ENCODE measurements around the gene NBEAL1.
"Not testable (repeated sequence)": the region's sequence is repeated elsewhere in the genome, so short reads cannot be mapped to it uniquely, and the experiment has no call there.

Gene NBEAL1

GRCh38 chr2:203225423-203226039 is 210.9 kb downstream of the NBEAL1 start:
- Histone ChIP-seq H3K36me3 (ENCODE audit: control insufficient read depth in 2 of 2, insufficient read depth in 1 of 2, low read length in 2 of 2) (peaks cover 0 to 3% of the 10 kb centered on the region in 2 experiments; a peak in 1 of 3 replicates), H3K9me3 (ENCODE audit: control insufficient read depth, insufficient read depth, low read depth, low read length) (no peaks in the 10 kb centered on the region), H3K27ac (ENCODE audit: extremely low read depth, low read depth, low read length) (no peak overlapping the region), H3K4me3 (ENCODE audit: low read depth, low read length) (no peak overlapping the region), H3K4me1 (ENCODE audit: control insufficient read depth, insufficient read depth, low read length) (no peaks in the 10 kb centered on the region)
- TF ChIP-seq CTCF (tag by site-specific recombination; IDR thresholded peaks at IDR 0.05) (0 out of 2 replicates have a peak, but pooled peaks have one; percentile 9), ZNF350 (tag by site-specific recombination; IDR thresholded peaks at IDR 0.05) (no peak), ZNF362 (tag by site-specific recombination; IDR thresholded peaks at IDR 0.05) (no peak), ZNF132 (tag by site-specific recombination; IDR thresholded peaks at IDR 0.05; ENCODE audit: borderline replicate concordance) (no peak), ZNF571 (tag by site-specific recombination; IDR thresholded peaks at IDR 0.05) (no peak), GLI2 (tag by site-specific recombination; IDR thresholded peaks at IDR 0.05; ENCODE audit: borderline replicate concordance, low read depth) (no peak)
- ChIA-PET CTCF (interaction anchor here (0.6 to 2.0 kb wide), 15 partner anchors 10 to 684 kb away, joined by 3 to 10 read pairs (median 3); no protein-coding TSS in a partner anchor), POLR2A (interaction anchor here (0.6 to 2.3 kb wide), 2 partner anchors 13 to 666 kb away, joined by 3 to 12 read pairs; partner anchors contain the start of gene CYP20A1)

GRCh38 chr2:203229674-203230073 is 215.0 kb downstream of the NBEAL1 start:
- H3K27ac ChIP-seq (ENCODE audit: extremely low read depth, low read depth, low read length); H3K4me1 ChIP-seq (ENCODE audit: control insufficient read depth, insufficient read depth, low read length); H3K4me3 ChIP-seq (ENCODE audit: low read depth, low read length); CTCF ChIA-PET; H3K36me3 ChIP-seq (ENCODE audit: control insufficient read depth in 2 of 2, insufficient read depth in 1 of 2, low read length in 2 of 2); H3K9me3 ChIP-seq (ENCODE audit: control insufficient read depth, insufficient read depth, low read depth, low read length); POLR2A ChIA-PET: not testable (repeated sequence)

GRCh38 chr2:203237346-203238238 is 222.9 kb downstream of the NBEAL1 start:
- ChIA-PET POLR2A (interaction anchor here (1.2 to 1.9 kb wide), 2 partner anchors 12 to 574 kb away, joined by 3 to 12 read pairs; no protein-coding TSS in a partner anchor), CTCF (interaction anchor here (0.6 to 0.9 kb wide), 3 partner anchors 12 to 680 kb away, joined by 3 read pairs; no protein-coding TSS in a partner anchor)
- H3K36me3 ChIP-seq (ENCODE audit: control insufficient read depth in 2 of 2, insufficient read depth in 1 of 2, low read length in 2 of 2): peaks cover 0 to 1% of the 10 kb centered on the region in 2 experiments; a peak in 2 of 3 replicates
- no peak for TF ChIP-seq ZNF140 (tag by site-specific recombination; IDR thresholded peaks at IDR 0.05)
- no peak for TF ChIP-seq GLIS2 (tag by site-specific recombination; IDR thresholded peaks at IDR 0.05)
- TF ChIP-seq ZNF266 (tag by site-specific recombination; IDR thresholded peaks at IDR 0.05; ENCODE audit: low read depth): no peak
- no peak for TF ChIP-seq ZNF580 (tag by site-specific recombination; IDR thresholded peaks at IDR 0.05)
- no peak for TF ChIP-seq ZNF354C (tag by site-specific recombination; IDR thresholded peaks at IDR 0.05; ENCODE audit: borderline replicate concordance, low read depth)
- no peak for TF ChIP-seq ZNF629 (tag by site-specific recombination; IDR thresholded peaks at IDR 0.05)
- no peak for TF ChIP-seq SP2 (tag by site-specific recombination; IDR thresholded peaks at IDR 0.05)
- TF ChIP-seq ZNF792 (tag by site-specific recombination; IDR thresholded peaks at IDR 0.05): no peak
- no peak for TF ChIP-seq ZNF184 (tag by site-specific recombination; IDR thresholded peaks at IDR 0.05)
- no peak for TF ChIP-seq ZNF280D (tag by site-specific recombination; IDR thresholded peaks at IDR 0.05)
- no peaks in the 10 kb centered on the region for H3K4me1 ChIP-seq (ENCODE audit: control insufficient read depth, insufficient read depth, low read length)
- H3K9me3 ChIP-seq (ENCODE audit: control insufficient read depth, insufficient read depth, low read depth, low read length): no peaks in the 10 kb centered on the region
- H3K4me3 ChIP-seq (ENCODE audit: low read depth, low read length): no peak overlapping the region
- H3K27ac ChIP-seq (ENCODE audit: extremely low read depth, low read depth, low read length): 0 out of 2 replicates have a peak overlapping the region, but pooled peaks have one; percentile 88
